K562 (cell line): ENCODE data around the gene NKAIN1. TPM values are rescaled to one million over a fixed set of nuclear protein-coding genes. Genes with fewer than 3 reads are reported as not detected.

ENCODE experiments used
- ARID2 ChIP-seq: fragments of 450-650 bp; IDR thresholded peaks from 2 replicates; pipeline ENCODE4 v1.6.1; 2017; ENCODE audit warnings: antibody characterized with exemption, mild to moderate bottlenecking
- ATF7 ChIP-seq: fragments of 450-650 bp; IDR thresholded peaks from 2 replicates; pipeline ENCODE4 v1.7.1; 2014; ENCODE audit warnings: mild to moderate bottlenecking, moderate library complexity
- CXXC5 ChIP-seq: fragments of 250-450 bp; sonication (Bioruptor Pico); IDR thresholded peaks from 2 replicates; pipeline ENCODE4 v1.8.0; 2022; ENCODE audit warnings: inconsistent platforms, mild to moderate bottlenecking, moderate library complexity
- ESRRB ChIP-seq: fragments of 250-450 bp; sonication (Bioruptor Pico); IDR thresholded peaks from 2 replicates; pipeline ENCODE4 v1.5.0; 2020; ENCODE audit warnings: mild to moderate bottlenecking, moderate library complexity, borderline replicate concordance
- HNRNPK ChIP-seq: fragments of 200-400 bp; formaldehyde crosslinking; IDR thresholded peaks from one replicate; pipeline ENCODE4 v1.6.1; 2018; ENCODE audit warnings: mild to moderate bottlenecking, low read depth, low read length; ENCODE audit not compliant: poor library complexity, severe bottlenecking
- HOXB6 ChIP-seq: fragments of 250-450 bp; sonication (Bioruptor Pico); IDR thresholded peaks from 2 replicates; pipeline ENCODE4 v1.5.1; 2022; ENCODE audit warnings: mild to moderate bottlenecking, borderline replicate concordance
- MAZ ChIP-seq, 2 experiments: fragments of 450-650 bp in 1 of 2; sonication (generic) in 1 of 2; formaldehyde crosslinking; IDR thresholded peaks in 1 of 2; conservative IDR thresholded peaks in 1 of 2; 2 replicates each; pipeline versions ENCODE4 v1.4.0 to v1.5.0; 2020; ENCODE audit warnings: mild to moderate bottlenecking in 1 of 2, missing genetic modification reagents in 1 of 2
- MCM3 ChIP-seq: fragments of 450-650 bp; IDR thresholded peaks from 2 replicates; pipeline ENCODE4 v1.6.1; 2016
- NCOA4 ChIP-seq: fragments of 450-650 bp; IDR thresholded peaks from 2 replicates; pipeline ENCODE4 v1.6.1; 2018; ENCODE audit warnings: mild to moderate bottlenecking; ENCODE audit not compliant: partially characterized antibody
- NONO ChIP-seq, 2 experiments: fragments of 200-400 bp in 1 of 2; fragments of 450-650 bp in 1 of 2; formaldehyde crosslinking in 1 of 2; IDR thresholded peaks; 2 replicates each; pipeline ENCODE4 v1.6.1; 2017; ENCODE audit warnings: low read depth in 2 of 2, mild to moderate bottlenecking in 2 of 2, moderate library complexity in 2 of 2, low read length in 1 of 2
- NR2F6 ChIP-seq: fragments of 450-650 bp; formaldehyde crosslinking; IDR thresholded peaks from 2 replicates; pipeline ENCODE4 v1.4.0; 2020; ENCODE audit warnings: mild to moderate bottlenecking
- POLR2AphosphoS5 ChIP-seq: IDR thresholded peaks from 2 replicates; pipeline ENCODE4 v1.6.1; 2011; ENCODE audit warnings: mild to moderate bottlenecking, low read depth, low read length, moderate library complexity; ENCODE audit not compliant: control insufficient read depth, insufficient read depth
- RB1 ChIP-seq: fragments of 450-650 bp; IDR thresholded peaks from 2 replicates; pipeline ENCODE4 v1.6.1; 2017; ENCODE audit warnings: low read depth, mild to moderate bottlenecking
- RBFOX2 ChIP-seq: fragments of 200-400 bp; formaldehyde crosslinking; IDR thresholded peaks from 2 replicates; pipeline ENCODE4 v1.6.1; 2017; ENCODE audit warnings: low read depth, mild to moderate bottlenecking, low read length, moderate library complexity
- RBM15 ChIP-seq: fragments of 200-400 bp; formaldehyde crosslinking; IDR thresholded peaks from 2 replicates; pipeline ENCODE4 v1.6.1; 2018; ENCODE audit warnings: mild to moderate bottlenecking, low read length, moderate library complexity; ENCODE audit not compliant: insufficient read depth
- SREBF1 ChIP-seq: fragments of 150-350 bp; IDR thresholded peaks from 2 replicates; pipeline ENCODE4 v1.6.1; 2014; ENCODE audit warnings: antibody characterized with exemption, low read depth, low read length, borderline replicate concordance
- TAF1 ChIP-seq: IDR thresholded peaks from 2 replicates; pipeline ENCODE4 v1.6.1; 2011; ENCODE audit warnings: mild to moderate bottlenecking, low read length, moderate library complexity; ENCODE audit not compliant: insufficient read depth, control insufficient read depth, severe bottlenecking; ENCODE audit errors: extremely low read depth
- ZKSCAN1 ChIP-seq: fragments of 150-350 bp; IDR thresholded peaks from 2 replicates; pipeline ENCODE4 v1.6.1; 2016; ENCODE audit warnings: low read depth, low read length
- ZNF263 ChIP-seq: sonication (generic); formaldehyde crosslinking; IDR thresholded peaks from 2 replicates; pipeline ENCODE4 v1.8.0; 2022; ENCODE audit warnings: mild to moderate bottlenecking, missing genetic modification reagents, borderline replicate concordance
- ZNF561 ChIP-seq: fragments of 450-650 bp; formaldehyde crosslinking; conservative IDR thresholded peaks from 2 replicates; pipeline ENCODE4 v1.4.0; 2020; ENCODE audit warnings: mild to moderate bottlenecking, moderate library complexity
- ZNF75A ChIP-seq: fragments of 450-650 bp; formaldehyde crosslinking; IDR thresholded peaks from 2 replicates; pipeline ENCODE4 v1.4.0; 2020; ENCODE audit warnings: mild to moderate bottlenecking
- polyA plus RNA-seq, 8 experiments: library from polyadenylated mRNA; depleted of rRNA in 4 of 8; stranded (reverse) in 5 of 8; unstranded in 3 of 8; fragments of >200 nt; fragmentation: Nextera tagmentation in 2 of 8; fragmentation: Illumina TruSeq in 1 of 8; extraction: Ambion mirVana in 2 of 8; extraction: Trizol in 1 of 8; gene quantifications; 2 replicates each; pipeline versions ENCODE4 v1.2.1 to v1.2.3, GENCODE V29; 2011 to 2014; ENCODE audit warnings: inconsistent platforms in 1 of 8, missing spikeins in 1 of 8
- total RNA-seq, 7 experiments: library from RNA; depleted of rRNA in 6 of 7; stranded (reverse); fragments of >200 nt in 6 of 7; fragmentation: Illumina TruSeq in 2 of 7; extraction: Trizol in 2 of 7; gene quantifications; 2 replicates each; pipeline versions ENCODE4 v1.2.1 to v1.2.3, GENCODE V29; 2011 to 2021; ENCODE audit warnings: low replicate concordance in 1 of 7
- TF ChIP-seq, protein P1 (sequence below): fragments of 250-450 bp; sonication (Bioruptor Pico); IDR thresholded peaks from 2 replicates; pipeline ENCODE4 v1.5.0; 2021
- TF ChIP-seq, protein P2 (sequence below): sonication (generic); formaldehyde crosslinking; IDR thresholded peaks from 2 replicates; pipeline ENCODE4 v1.9.0; 2022; ENCODE audit warnings: mild to moderate bottlenecking, missing genetic modification reagents
- TF ChIP-seq, protein P3 (sequence below): fragments of 250-450 bp; sonication (Bioruptor Pico); IDR thresholded peaks from 2 replicates; pipeline ENCODE4 v1.8.0; 2022; ENCODE audit warnings: inconsistent platforms
- TF ChIP-seq, protein P4 (sequence below): sonication (generic); formaldehyde crosslinking; IDR thresholded peaks from 2 replicates; pipeline ENCODE4 v1.5.0; 2020; ENCODE audit warnings: missing genetic modification reagents

Gene NKAIN1
- total and polyA plus RNA-seq, 9 of the 15 experiments (the other 6 are each of a cell fraction or from before 2014, with no cell fraction given): 0.03 to 0.22 (median 0.04) TPM; not detected in 3

DNA sequence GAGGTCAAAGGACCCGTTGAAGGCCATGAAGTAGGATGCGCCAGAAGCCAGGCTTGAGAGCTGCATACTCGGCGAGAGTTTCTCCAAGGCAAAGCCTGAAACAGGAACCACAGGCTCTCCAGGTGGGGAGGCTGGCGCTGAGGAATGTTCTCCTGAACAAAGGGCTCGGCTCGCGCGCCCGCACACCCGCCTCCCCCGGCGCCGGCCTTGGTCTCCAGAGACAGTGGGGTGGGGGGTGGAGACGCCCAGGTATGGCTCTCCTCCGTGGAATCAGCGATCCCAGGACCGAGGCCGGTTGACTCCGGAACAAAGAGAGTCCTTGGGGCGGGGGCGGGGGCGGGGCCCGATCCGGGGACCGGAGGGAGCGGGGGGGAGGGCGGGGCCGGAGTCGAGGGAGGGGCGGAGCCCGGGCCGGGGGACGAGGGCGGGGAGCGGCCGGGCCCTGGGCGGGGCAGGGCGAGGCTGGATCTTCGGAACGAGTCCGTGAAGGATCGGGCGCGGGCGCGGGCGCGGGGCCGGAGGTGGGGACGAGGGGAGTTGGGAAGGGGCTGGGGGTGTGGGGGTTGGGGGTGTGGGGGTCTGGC lies 85.0 kb downstream of the NKAIN1 start (continued):
- TF ChIP-seq CXXC5 (CRISPR knock-in tag) (peak; percentile 28), RBM15 (no peak), RB1 (peak; percentile 86), ATF7 (peak; percentile 7), RBFOX2 (peak; percentile 64; the same call in 1 of the 2 replicates), ZNF263 (CRISPR knock-in tag) (no peak), ZNF561 (CRISPR knock-in tag) (no peak), ZNF75A (CRISPR knock-in tag) (no peak), SREBF1 (0 out of 2 replicates have a peak, but pooled peaks have one; percentile 13), TAF1 (peak; percentile 71), HNRNPK (peak; percentile 57), POLR2AphosphoS5 (peak; percentile 66), ARID2 (no peak), HOXB6 (no peak), MCM3 (no peak), NCOA4 (no peak), ZKSCAN1 (0 out of 2 replicates have a peak, but pooled peaks have one; percentile 22), MAZ (CRISPR knock-in tag; conservative IDR thresholded peaks at IDR 0.05 in 1 of 2, IDR thresholded peaks at IDR 0.05 in 1 of 2) (peak in 1 of 2 experiments; percentile 48; a peak in 2 of 4 replicates), ESRRB (CRISPR knock-in tag) (no peak), NR2F6 (CRISPR knock-in tag) (no peak), NONO (IDR thresholded peaks at IDR 0.05; ENCODE audit: low read depth in 2 of 2, low read length in 1 of 2) (peak in 1 of 2 experiments; percentile 66; a peak in 2 of 4 replicates)
- TF ChIP-seq, protein P1, sequence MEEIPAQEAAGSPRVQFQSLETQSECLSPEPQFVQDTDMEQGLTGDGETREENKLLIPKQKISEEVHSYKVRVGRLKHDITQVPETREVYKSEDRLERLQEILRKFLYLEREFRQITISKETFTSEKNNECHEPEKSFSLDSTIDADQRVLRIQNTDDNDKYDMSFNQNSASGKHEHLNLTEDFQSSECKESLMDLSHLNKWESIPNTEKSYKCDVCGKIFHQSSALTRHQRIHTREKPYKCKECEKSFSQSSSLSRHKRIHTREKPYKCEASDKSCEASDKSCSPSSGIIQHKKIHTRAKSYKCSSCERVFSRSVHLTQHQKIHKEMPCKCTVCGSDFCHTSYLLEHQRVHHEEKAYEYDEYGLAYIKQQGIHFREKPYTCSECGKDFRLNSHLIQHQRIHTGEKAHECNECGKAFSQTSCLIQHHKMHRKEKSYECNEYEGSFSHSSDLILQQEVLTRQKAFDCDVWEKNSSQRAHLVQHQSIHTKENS: no peak
- TF ChIP-seq, protein P2, sequence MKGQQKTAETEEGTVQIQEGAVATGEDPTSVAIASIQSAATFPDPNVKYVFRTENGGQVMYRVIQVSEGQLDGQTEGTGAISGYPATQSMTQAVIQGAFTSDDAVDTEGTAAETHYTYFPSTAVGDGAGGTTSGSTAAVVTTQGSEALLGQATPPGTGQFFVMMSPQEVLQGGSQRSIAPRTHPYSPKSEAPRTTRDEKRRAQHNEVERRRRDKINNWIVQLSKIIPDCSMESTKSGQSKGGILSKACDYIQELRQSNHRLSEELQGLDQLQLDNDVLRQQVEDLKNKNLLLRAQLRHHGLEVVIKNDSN: no peak
- TF ChIP-seq, protein P3, sequence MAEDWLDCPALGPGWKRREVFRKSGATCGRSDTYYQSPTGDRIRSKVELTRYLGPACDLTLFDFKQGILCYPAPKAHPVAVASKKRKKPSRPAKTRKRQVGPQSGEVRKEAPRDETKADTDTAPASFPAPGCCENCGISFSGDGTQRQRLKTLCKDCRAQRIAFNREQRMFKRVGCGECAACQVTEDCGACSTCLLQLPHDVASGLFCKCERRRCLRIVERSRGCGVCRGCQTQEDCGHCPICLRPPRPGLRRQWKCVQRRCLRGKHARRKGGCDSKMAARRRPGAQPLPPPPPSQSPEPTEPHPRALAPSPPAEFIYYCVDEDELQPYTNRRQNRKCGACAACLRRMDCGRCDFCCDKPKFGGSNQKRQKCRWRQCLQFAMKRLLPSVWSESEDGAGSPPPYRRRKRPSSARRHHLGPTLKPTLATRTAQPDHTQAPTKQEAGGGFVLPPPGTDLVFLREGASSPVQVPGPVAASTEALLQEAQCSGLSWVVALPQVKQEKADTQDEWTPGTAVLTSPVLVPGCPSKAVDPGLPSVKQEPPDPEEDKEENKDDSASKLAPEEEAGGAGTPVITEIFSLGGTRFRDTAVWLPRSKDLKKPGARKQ (CRISPR knock-in tag): no peak
- TF ChIP-seq, protein P4, sequence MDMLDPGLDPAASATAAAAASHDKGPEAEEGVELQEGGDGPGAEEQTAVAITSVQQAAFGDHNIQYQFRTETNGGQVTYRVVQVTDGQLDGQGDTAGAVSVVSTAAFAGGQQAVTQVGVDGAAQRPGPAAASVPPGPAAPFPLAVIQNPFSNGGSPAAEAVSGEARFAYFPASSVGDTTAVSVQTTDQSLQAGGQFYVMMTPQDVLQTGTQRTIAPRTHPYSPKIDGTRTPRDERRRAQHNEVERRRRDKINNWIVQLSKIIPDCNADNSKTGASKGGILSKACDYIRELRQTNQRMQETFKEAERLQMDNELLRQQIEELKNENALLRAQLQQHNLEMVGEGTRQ (CRISPR knock-in tag): no peak
